Erythroblast (primary cell): ENCODE measurements around the gene GPR156.

Experiments used
- GATA1 ChIP-seq: IDR thresholded peaks from 2 replicates; pipeline ENCODE4 v1.6.1; 2011; ENCODE audit warnings: low read depth, mild to moderate bottlenecking, control low read depth, low read length, moderate library complexity
- POLR2A ChIP-seq: IDR thresholded peaks from 2 replicates; pipeline ENCODE4 v1.6.1; 2011; ENCODE audit warnings: mild to moderate bottlenecking, low read length

DNA sequence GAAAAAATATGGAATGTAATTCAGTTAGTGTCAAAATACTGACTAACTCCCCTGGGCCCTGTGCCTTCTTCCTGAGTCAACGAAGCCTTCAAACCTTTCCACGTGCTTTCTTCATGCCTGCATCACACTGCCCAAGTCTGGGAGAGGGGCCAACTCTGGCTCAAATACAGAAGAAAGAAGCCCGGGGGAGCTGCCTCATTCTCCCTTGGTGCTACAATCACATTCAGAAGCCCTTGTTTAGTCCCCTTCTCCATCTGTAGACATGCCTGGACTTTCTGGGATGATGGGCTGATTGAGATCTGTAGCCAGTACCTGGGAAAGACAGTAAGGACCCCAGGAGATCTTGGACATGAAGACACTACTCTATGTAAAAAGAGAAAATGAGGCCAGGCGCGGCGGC, 113.0 kb downstream of the GPR156 start:
- TF ChIP-seq POLR2A (no peak), GATA1 (no peak)
